HFF-Myc (cell line): ENCODE results near the gene GOLGA8S.
A peak's percentile ranks its signal among the peaks of the same experiment; 100 is the strongest.
"Not testable (repeated sequence)": the region's sequence is repeated elsewhere in the genome, so short reads cannot be mapped to it uniquely, and the experiment has no call there.

ENCODE experiments used
- DNase-seq: peaks from one replicate; pipeline ENCODE4 v3.0.0-alpha.2; 2011; ENCODE audit warnings: low read depth; ENCODE audit errors: extremely low read depth
- H3K4me3 ChIP-seq: replicated peaks from 2 replicates; pipeline ENCODE4 v1.5.1; 2011; ENCODE audit warnings: low read depth, mild to moderate bottlenecking, control low read depth, low read length
- TF ChIP-seq, protein P1 (sequence below): IDR thresholded peaks from 2 replicates; pipeline ENCODE4 v1.5.1; 2012; ENCODE audit warnings: mild to moderate bottlenecking, low read depth, low read length, control low read depth; ENCODE audit errors: missing control alignments

Gene GOLGA8S, protein sequence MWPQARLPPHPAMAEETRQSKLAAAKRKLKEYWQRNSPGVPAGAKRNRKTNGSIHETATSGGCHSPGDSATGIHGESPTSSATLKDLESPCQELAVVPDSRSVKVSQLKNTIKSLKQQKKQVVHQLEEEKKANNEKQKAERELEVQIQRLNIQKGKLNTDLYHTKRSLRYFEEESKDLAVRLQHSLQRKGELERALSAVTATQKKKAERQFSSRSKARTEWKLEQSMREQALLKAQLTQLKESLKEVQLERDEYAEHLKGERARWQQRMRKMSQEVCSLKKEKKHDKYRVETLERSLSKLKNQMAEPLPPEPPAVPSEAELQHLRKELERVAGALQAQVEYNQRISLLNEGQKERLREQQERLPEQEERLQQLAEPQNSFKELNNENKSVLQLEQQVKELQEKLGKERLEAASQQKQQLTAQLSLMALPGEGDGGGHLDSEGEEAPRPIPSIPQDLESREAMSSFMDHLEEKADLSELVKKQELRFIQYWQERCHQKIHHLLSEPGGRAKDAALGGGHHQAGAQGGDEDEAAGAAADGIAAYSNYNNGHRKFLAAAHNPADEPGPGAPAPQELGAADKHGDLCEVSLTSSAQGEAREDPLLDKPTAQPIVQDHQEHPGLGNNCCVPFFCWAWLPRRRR

DNA sequence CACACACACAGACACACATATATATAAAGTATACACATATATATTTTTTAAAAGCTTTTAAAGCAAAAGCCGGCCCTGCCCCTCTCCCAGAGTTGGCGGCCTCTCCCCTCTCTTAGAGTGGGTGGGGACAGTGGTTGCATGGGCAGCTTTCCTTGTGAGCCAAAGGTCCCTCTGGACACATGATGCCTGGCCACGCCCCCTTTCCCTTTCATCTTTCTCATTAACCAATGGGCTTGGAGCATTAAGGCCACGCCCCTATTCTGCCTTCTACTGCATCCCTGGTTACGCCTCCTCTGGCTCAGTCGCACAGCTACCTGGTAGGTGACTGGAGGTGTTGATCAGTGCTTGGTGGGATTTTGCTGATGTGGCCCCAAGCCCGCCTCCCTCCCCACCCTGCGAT is at the start of gene GOLGA8S:
GOLGA8S (plus strand) TSS at position 301 of the 400 bp plus-strand sequence; CDS start at position 363, 62 bp downstream.
- H3K4me3 ChIP-seq, DNase-seq: not testable (repeated sequence)

DNA sequence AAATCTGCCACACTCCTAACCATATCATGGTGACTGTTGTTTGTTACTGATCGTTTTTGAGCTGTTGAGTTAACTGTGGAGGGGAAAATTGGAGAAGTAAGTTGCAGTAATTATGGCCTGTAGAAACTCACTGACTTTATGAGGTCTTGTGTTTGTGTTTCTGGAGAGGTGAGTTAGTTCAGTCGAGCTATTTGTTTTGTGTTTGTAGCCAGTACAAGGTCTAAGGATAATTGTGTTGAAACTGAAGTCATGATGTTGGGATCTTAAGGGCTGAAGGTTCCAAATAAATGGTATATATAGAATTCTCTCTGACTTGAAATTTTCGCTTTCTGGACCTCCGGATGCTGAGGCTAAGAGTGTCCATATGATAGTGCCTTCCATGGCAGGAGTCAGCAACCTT is 49.7 kb upstream of the GOLGA8S start:
- peak overlapping the region; percentile 45 for H3K4me3 ChIP-seq
- DNase-seq, result not testable (repeated sequence)

DNA sequence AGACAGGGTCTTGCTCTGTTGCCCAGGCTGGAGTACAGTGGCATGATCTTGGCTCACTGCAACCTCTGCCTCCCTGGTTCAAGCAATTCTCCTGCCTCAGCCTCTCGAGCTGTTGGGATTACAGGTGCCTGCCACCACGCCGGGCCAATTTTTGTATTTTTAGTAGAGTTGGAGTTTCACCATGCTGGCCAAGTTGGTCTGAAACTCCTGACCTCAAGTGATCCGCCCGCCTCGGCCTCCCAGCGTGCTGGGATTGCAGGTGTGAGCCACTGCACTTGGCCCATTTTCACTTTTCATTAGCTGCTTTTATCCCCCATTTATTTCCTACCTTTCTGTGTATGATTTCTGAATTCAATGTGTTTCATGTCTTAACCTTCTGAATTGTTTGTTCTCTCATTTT is 48.6 kb upstream of the GOLGA8S start:
- not testable (repeated sequence) for H3K4me3 ChIP-seq, DNase-seq

DNA sequence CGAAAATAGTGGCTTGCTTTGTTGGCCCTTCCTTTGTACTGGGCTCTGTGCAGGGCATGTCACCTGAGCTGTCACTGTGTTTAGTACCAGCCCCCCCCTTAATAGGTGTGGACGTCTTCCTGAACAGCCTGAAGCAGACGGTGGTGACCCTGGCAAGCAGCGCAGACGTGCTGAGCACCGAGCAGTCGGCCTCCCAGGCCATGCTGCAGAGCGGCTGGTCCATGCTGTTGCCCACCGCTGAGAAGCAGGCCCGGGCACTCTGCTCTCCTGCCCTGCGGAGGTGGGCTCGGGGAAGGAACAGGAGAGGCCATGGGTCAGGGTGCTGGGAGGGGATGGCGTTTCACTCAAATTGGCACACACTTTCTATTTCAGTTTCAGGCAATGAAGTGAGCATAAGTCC is 43.3 kb upstream of the GOLGA8S start:
- not testable (repeated sequence) for DNase-seq, H3K4me3 ChIP-seq

DNA sequence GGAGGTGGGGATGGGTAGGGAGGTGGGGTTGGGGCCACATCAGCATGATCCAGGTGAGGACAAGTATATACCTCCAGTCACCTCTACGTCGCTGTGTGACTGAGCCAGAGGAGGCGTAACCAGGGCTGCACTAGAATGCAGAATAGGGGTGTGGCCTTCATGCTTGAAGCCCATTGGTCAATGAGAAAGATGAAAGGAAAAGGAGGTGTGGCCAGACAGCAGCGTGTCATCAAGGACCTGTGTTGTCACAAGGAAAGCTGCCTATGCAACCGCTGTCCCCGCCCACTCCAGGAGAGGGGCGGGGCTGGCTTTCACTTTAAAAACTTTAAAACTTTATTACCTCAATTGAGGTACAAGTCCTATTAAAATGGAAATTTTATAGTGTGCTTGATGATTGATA is 20.5 kb upstream of the GOLGA8S start, which contains the start of gene GOLGA6L26:
GOLGA6L26 (minus strand) TSS at position 101 of the 400 bp plus-strand sequence; CDS start at position 40, 61 bp downstream.
- DNase-seq, H3K4me3 ChIP-seq: not testable (repeated sequence)

DNA sequence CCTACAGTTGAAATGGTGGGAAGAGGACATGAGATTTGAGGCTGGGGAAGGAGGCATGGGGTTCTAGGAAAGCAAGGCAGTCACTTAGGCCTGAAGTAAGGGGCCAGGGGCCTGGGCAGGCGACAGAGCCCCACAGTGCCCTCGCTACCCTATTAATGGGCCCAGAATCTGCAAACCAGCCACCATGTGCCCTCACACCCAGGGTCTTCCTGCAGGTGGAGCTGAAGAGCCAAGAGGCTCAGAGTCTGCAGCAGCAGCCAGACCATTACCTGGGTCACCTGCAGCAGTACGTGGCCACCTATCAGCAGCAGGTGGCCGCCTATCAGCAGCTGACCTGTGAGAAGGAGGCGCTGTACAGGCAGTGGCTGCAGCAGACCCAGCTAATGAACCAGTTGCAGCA is 8.1 kb downstream of the GOLGA8S start:
- DNase-seq, result not testable (repeated sequence)

DNA sequence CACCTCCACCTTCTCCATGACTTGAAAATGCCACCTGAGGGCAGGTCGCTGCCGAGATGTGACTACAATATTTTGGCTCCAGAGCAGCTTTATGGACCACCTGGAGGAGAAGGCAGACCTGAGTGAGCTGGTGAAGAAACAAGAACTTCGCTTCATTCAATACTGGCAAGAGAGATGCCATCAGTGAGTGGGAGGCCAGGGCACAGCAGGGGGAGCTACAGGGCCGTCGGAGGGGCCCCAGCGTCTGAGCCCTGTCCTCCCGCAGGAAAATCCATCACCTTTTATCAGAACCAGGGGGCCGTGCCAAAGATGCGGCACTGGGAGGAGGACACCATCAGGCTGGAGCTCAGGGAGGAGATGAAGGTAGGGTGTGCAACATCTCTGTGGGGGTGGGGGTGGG is 9.7 kb downstream of the GOLGA8S start:
- DNase-seq, H3K4me3 ChIP-seq: not testable (repeated sequence)

More for the DNA sequence above, 8.1 kb downstream of the GOLGA8S start:
- not testable (repeated sequence) for H3K4me3 ChIP-seq

DNA sequence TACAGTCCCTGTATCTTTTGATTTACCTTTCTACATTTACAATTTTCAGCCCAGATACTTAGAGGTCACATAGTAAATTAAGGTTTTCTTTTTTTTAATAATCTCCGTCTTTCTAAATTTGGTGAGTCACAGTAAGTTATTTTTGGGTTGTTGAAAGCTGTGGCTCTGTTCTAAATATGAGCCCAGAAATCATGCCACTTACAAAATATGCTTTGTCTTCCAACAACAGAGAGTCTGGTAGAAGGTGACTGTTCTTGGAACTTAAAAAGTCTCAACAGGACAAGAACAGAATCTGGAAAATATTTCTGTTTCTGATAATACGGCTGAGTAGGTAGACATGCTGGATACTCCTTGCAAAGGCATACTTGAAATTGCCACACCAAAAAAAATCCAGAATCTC is 16.0 kb downstream of the GOLGA8S start:
- DNase-seq, result no peak
- H3K4me3 ChIP-seq, result no peak overlapping the region
- TF ChIP-seq, protein P1, sequence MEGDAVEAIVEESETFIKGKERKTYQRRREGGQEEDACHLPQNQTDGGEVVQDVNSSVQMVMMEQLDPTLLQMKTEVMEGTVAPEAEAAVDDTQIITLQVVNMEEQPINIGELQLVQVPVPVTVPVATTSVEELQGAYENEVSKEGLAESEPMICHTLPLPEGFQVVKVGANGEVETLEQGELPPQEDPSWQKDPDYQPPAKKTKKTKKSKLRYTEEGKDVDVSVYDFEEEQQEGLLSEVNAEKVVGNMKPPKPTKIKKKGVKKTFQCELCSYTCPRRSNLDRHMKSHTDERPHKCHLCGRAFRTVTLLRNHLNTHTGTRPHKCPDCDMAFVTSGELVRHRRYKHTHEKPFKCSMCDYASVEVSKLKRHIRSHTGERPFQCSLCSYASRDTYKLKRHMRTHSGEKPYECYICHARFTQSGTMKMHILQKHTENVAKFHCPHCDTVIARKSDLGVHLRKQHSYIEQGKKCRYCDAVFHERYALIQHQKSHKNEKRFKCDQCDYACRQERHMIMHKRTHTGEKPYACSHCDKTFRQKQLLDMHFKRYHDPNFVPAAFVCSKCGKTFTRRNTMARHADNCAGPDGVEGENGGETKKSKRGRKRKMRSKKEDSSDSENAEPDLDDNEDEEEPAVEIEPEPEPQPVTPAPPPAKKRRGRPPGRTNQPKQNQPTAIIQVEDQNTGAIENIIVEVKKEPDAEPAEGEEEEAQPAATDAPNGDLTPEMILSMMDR, result no peak

DNA sequence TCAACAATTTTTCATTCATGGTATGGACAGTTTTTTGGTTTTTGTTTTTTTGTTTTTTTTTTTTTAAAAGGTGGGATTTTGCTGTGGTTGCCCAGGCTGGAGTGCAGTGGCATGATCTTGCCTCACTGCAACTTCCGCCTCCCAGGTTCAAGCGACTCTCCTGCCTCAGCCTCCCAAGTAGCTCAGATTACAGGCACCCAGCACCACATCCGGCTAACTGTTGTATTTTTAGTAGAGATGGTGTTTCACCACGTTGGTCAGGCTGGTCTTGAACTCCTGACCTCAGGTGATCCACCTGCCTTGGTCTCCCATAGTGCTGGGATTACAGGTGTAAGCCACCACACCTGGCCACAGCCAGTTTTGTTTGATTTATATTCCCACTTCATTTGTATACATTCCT is 16.6 kb downstream of the GOLGA8S start:
- DNase-seq, H3K4me3 ChIP-seq: not testable (repeated sequence)

DNA sequence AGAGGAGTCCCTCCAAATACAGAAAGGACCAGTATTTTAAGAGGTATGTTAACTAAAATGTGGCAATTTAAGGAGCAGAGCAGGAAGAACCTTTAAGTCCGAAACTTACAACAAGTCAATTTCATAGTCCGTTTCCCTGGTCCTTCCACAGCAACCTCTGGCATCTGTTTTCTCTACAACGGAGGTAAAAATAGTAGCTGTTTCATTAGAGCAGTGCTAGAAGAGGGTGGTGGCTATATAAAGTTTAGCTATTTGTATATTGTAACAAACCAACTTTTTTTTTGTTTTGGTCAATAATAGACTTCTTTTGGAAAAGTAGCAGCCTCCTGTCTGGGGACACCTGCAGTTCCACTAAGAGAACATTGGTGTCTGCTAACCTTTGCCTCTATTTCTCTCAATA is 17.3 kb downstream of the GOLGA8S start:
- not testable (repeated sequence) for H3K4me3 ChIP-seq

DNA sequence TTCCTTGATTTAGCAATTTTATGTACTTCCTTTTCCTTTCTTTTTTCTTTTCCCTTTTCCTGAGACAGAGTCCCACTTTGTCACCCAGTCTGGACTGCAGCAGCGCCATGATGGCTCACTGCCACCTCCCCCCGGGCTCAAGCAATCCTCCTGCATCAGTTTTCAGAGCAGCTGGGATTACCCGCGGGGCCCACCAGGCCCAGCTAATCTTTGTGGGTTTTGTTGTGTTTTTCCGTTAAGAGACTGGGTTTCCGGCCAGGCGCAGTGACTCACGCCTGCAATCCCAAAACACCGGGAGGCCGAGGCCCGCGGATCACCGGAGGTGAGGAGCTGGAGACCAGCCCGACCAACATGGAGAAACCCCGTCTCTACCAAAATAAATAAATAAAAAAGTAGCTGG is 17.7 kb downstream of the GOLGA8S start:
- H3K4me3 ChIP-seq, result no peak overlapping the region
- no peak for DNase-seq
- TF ChIP-seq, protein P1, result no peak

More for the DNA sequence above, 17.3 kb downstream of the GOLGA8S start:
- DNase-seq, result not testable (repeated sequence)

DNA sequence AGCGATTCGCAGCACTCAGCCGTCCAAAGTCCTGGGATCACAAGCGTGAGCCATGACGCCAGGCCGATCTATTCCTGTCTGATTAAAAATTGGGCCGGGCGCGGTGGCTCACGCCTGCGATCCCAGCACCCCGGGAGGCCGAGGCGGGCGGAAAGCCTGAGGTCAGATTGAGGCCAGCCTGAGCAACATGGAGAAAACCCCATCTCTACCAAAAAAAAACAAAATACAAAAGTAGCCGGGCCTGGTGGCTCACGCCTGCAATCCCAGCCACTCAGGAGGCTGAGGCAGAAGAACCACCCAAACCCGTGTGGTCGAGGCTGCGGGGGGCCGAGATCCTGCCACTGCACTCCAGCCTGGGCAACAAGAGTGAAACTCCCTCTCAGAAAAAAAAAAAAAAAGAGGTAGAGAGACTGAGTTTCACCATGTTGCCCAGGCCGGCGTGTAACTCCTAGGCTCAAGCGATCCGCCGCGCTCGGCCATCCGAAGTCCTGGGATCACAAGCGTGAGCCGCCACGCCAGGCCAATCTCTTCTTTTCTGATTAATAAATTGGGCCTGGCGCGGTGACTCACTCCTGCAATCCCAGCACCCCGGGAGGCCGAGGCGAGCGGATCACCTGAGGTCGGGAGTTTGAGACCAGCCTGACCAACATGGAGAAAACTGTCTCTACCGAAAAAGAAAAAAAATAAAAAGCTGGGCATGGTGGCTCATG is 18.5 kb downstream of the GOLGA8S start:
- not testable (repeated sequence) for H3K4me3 ChIP-seq, DNase-seq

DNA sequence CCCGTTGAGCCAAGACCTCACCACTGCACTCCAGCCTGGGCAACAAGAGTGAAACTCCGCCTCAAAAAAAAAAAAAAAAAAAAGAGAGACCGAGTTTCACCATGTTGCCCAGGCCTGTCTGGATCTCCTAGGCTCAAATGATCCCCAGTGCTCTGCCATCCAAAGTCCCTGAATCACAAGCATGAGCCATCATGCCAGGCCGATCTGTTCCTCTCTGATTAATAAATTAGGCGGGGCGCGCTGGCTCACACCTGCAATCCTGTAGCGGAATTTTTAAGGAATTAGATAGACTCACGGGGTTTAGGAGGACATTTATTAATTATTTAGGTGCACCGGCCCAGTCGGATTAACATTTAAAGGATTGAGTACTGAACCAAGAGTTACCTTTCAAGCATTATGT is 19.7 kb downstream of the GOLGA8S start:
- not testable (repeated sequence) for DNase-seq, H3K4me3 ChIP-seq

DNA sequence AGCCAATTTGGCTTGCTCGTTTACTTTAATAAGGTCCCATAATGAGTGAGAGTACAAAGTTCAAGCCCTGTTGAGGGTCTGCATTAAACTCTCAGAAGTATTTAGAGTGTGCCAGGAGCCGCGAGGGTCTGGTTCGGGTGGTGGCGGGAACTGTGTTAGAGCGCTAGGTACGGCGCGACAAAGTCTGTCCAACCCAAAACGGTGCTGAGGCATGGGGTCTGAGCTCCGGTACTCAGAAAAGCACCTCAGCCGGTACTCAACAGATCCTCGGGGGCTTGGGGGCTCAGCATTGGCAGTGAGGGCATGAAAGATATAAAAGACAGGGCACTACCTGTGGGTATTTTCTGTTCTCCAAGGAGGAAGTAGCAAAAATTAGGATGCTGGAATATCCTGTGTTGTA is 24.4 kb downstream of the GOLGA8S start:
- not testable (repeated sequence) for DNase-seq, H3K4me3 ChIP-seq

DNA sequence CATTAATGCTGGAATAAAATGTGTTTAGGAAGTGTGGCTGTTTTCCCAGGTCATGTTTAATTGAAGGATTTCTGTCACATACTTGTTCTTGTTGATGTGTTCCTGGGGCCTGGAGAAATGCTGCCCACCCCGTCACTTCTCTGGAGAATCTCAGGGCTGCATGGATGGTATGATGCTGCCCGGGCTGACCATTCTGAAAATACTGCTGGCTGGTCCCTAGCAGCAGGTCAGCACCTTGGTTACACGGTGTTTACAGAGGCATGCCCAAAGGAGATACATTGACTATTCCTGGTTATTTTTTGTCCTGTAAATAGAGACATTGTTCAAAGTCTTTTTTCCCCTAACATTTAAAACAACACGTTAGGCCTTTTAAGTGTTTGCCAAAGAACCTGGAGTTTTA is 26.2 kb downstream of the GOLGA8S start:
- not testable (repeated sequence) for DNase-seq, H3K4me3 ChIP-seq

DNA sequence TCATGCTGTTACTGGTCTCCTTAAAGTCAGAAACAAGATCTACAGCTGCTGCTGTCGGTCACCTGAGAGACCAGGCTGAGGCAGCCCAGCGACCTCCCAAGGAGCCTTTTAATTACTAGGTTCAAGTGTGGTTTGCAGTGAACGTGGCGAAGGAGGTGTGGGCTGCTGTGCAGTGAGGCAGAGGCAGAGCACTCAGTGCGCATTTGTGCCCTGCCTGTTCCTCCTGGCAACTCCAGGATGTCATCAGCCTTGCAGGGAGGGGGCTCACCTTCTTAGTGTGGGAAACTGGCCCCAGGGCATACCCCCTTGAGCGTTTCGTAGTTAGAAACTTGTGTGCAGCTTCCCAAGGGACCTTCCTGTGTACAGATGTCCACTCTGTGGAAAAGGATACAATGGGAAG is 26.6 kb downstream of the GOLGA8S start:
- not testable (repeated sequence) for H3K4me3 ChIP-seq, DNase-seq
